ENCODE data around the gene EPB42. TPM values are rescaled to one million over a fixed set of nuclear protein-coding genes. Genes with fewer than 3 reads are reported as not detected.

Gene EPB42
- total RNA-seq, 2 experiments from 2014 or later = not detected

GRCh38 chr15:43213466-43213865 lies 7.4 kb downstream of the EPB42 start:
- ATAC-seq (ENCODE audit: low read depth) (no peak), DNase-seq (no peak)
- H3K9me3 Mint-ChIP-seq = no peaks in the 10 kb centered on the region
- H3K27me3 Mint-ChIP-seq = peaks cover 21% of the 10 kb centered on the region
- H3K4me1 Mint-ChIP-seq = no peaks in the 10 kb centered on the region
- no peak overlapping the region for H3K27ac Mint-ChIP-seq
- H3K36me3 Mint-ChIP-seq = no peaks in the 10 kb centered on the region
- POLR2A ChIA-PET = no interaction called here
- no peak overlapping the region for H3K4me3 Mint-ChIP-seq

- H3K4me1 Mint-ChIP-seq = no peaks in the 10 kb centered on the region
- no peak overlapping the region for H3K27ac Mint-ChIP-seq
- H3K36me3 Mint-ChIP-seq = no peaks in the 10 kb centered on the region
- H3K27me3 Mint-ChIP-seq = peaks cover 17% of the 10 kb centered on the region
- POLR2A ChIA-PET = no interaction called here
- H3K4me3 Mint-ChIP-seq = no peak overlapping the region
- no peaks in the 10 kb centered on the region for H3K9me3 Mint-ChIP-seq
- ATAC-seq (ENCODE audit: low read depth) (no peak), DNase-seq (no peak)
These were observed 7.9 kb downstream of the EPB42 start for GRCh38 chr15:43212951-43213350.

- Mint-ChIP-seq H3K27me3 (peaks cover 14% of the 10 kb centered on the region), H3K4me3 (no peak overlapping the region), H3K27ac (no peak overlapping the region), H3K36me3 (no peaks in the 10 kb centered on the region), H3K4me1 (no peaks in the 10 kb centered on the region), H3K9me3 (no peaks in the 10 kb centered on the region)
- DNase-seq = no peak
- ATAC-seq (ENCODE audit: low read depth) = no peak
- POLR2A ChIA-PET = no interaction called here
These were observed 8.5 kb downstream of the EPB42 start for GRCh38 chr15:43212299-43212698.

GRCh38 chr15:43211224-43211735 lies 9.5 kb downstream of the EPB42 start:
- no peak for DNase-seq
- peaks cover 14% of the 10 kb centered on the region for H3K27me3 Mint-ChIP-seq
- no peaks in the 10 kb centered on the region for H3K36me3 Mint-ChIP-seq
- no peaks in the 10 kb centered on the region for H3K4me1 Mint-ChIP-seq
- ATAC-seq (ENCODE audit: low read depth) = no peak
- POLR2A ChIA-PET = no interaction called here
- H3K27ac Mint-ChIP-seq = no peak overlapping the region
- no peaks in the 10 kb centered on the region for H3K9me3 Mint-ChIP-seq
- H3K4me3 Mint-ChIP-seq = no peak overlapping the region

GRCh38 chr15:43210807-43211206 lies 10.0 kb downstream of the EPB42 start:
- Mint-ChIP-seq H3K9me3 (no peaks in the 10 kb centered on the region), H3K36me3 (no peaks in the 10 kb centered on the region), H3K27me3 (peaks cover 14% of the 10 kb centered on the region), H3K4me1 (no peaks in the 10 kb centered on the region), H3K27ac (no peak overlapping the region), H3K4me3 (no peak overlapping the region)
- DNase-seq (no peak), ATAC-seq (ENCODE audit: low read depth) (no peak)
- POLR2A ChIA-PET = no interaction called here

- Mint-ChIP-seq H3K27ac (no peak overlapping the region), H3K27me3 (peaks cover 14% of the 10 kb centered on the region), H3K9me3 (no peaks in the 10 kb centered on the region), H3K4me3 (no peak overlapping the region), H3K4me1 (no peaks in the 10 kb centered on the region), H3K36me3 (no peaks in the 10 kb centered on the region)
- POLR2A ChIA-PET = no interaction called here
- no peak for DNase-seq
- no peak for ATAC-seq (ENCODE audit: low read depth)
These were observed 10.6 kb downstream of the EPB42 start for GRCh38 chr15:43210172-43210745.

GRCh38 chr15:43209059-43209824 lies 11.6 kb downstream of the EPB42 start:
- ATAC-seq (ENCODE audit: low read depth) = no peak
- no peak overlapping the region for H3K27ac Mint-ChIP-seq
- no peaks in the 10 kb centered on the region for H3K9me3 Mint-ChIP-seq
- no peak overlapping the region for H3K4me3 Mint-ChIP-seq
- POLR2A ChIA-PET = no interaction called here
- no peak for DNase-seq
- H3K36me3 Mint-ChIP-seq = no peaks in the 10 kb centered on the region
- H3K4me1 Mint-ChIP-seq = peaks cover 3% of the 10 kb centered on the region
- peaks cover 14% of the 10 kb centered on the region for H3K27me3 Mint-ChIP-seq

GRCh38 chr15:43208052-43209002 lies 12.5 kb downstream of the EPB42 start:
- Mint-ChIP-seq H3K4me3 (no peak overlapping the region), H3K4me1 (peaks cover 4% of the 10 kb centered on the region), H3K36me3 (no peaks in the 10 kb centered on the region), H3K27ac (no peak overlapping the region), H3K27me3 (peaks cover 14% of the 10 kb centered on the region), H3K9me3 (no peaks in the 10 kb centered on the region)
- ATAC-seq (ENCODE audit: low read depth) = no peak
- no peak for DNase-seq
- POLR2A ChIA-PET = no interaction called here

- H3K27ac Mint-ChIP-seq = no peak overlapping the region
- H3K36me3 Mint-ChIP-seq = no peaks in the 10 kb centered on the region
- peaks cover 4% of the 10 kb centered on the region for H3K4me1 Mint-ChIP-seq
- DNase-seq = no peak
- peaks cover 8% of the 10 kb centered on the region for H3K27me3 Mint-ChIP-seq
- POLR2A ChIA-PET = no interaction called here
- no peak for ATAC-seq (ENCODE audit: low read depth)
- no peaks in the 10 kb centered on the region for H3K9me3 Mint-ChIP-seq
- no peak overlapping the region for H3K4me3 Mint-ChIP-seq
These were observed 13.8 kb downstream of the EPB42 start for GRCh38 chr15:43207024-43207423.

GRCh38 chr15:43206054-43206453 lies 14.8 kb downstream of the EPB42 start:
- POLR2A ChIA-PET = no interaction called here
- H3K4me1 Mint-ChIP-seq = peaks cover 4% of the 10 kb centered on the region
- no peak overlapping the region for H3K4me3 Mint-ChIP-seq
- ATAC-seq (ENCODE audit: low read depth) (no peak), DNase-seq (no peak)
- H3K27ac Mint-ChIP-seq = no peak overlapping the region
- H3K9me3 Mint-ChIP-seq = no peaks in the 10 kb centered on the region
- no peaks in the 10 kb centered on the region for H3K36me3 Mint-ChIP-seq
- peaks cover 8% of the 10 kb centered on the region for H3K27me3 Mint-ChIP-seq

GRCh38 chr15:43204016-43204901 lies 16.6 kb downstream of the EPB42 start:
- peaks cover 3% of the 10 kb centered on the region for H3K36me3 Mint-ChIP-seq

GRCh38 chr15:43199945-43200488 lies 20.8 kb downstream of the EPB42 start:
- Mint-ChIP-seq H3K4me3 (no peak overlapping the region), H3K36me3 (peaks cover 23% of the 10 kb centered on the region), H3K27me3 (no peaks in the 10 kb centered on the region), H3K27ac (no peak overlapping the region), H3K4me1 (peaks cover 16% of the 10 kb centered on the region), H3K9me3 (peaks cover 3% of the 10 kb centered on the region)
- POLR2A ChIA-PET = no interaction called here
- DNase-seq (no peak), ATAC-seq (ENCODE audit: low read depth) (peak; percentile 53)

More at GRCh38 chr15:43204016-43204901, 16.6 kb downstream of the EPB42 start:
- Mint-ChIP-seq H3K9me3 (no peaks in the 10 kb centered on the region), H3K27me3 (peaks cover 4% of the 10 kb centered on the region), H3K4me1 (peaks cover 15% of the 10 kb centered on the region), H3K27ac (no peak overlapping the region), H3K4me3 (no peak overlapping the region)
- DNase-seq = peak; percentile 57
- ATAC-seq (ENCODE audit: low read depth) = peak; percentile 47
- POLR2A ChIA-PET = no interaction called here

All from activated naive CD8-positive, alpha-beta T cell treated with anti-CD3 and anti-CD28 coated beads, Interleukin-2, amount 10 ng/mL, durations not matched to agents 7 days and 5 days (primary cell).